NCI-H526 treated with DMSO at 0.1 percent for 48 hours (cell line): ENCODE measurements around the gene GCK.

Experiments used
- DNase-seq: peaks from one replicate; lab custom pipeline; 2025; lab: John Stamatoyannopoulos, UW

The GCK gene

DNA sequence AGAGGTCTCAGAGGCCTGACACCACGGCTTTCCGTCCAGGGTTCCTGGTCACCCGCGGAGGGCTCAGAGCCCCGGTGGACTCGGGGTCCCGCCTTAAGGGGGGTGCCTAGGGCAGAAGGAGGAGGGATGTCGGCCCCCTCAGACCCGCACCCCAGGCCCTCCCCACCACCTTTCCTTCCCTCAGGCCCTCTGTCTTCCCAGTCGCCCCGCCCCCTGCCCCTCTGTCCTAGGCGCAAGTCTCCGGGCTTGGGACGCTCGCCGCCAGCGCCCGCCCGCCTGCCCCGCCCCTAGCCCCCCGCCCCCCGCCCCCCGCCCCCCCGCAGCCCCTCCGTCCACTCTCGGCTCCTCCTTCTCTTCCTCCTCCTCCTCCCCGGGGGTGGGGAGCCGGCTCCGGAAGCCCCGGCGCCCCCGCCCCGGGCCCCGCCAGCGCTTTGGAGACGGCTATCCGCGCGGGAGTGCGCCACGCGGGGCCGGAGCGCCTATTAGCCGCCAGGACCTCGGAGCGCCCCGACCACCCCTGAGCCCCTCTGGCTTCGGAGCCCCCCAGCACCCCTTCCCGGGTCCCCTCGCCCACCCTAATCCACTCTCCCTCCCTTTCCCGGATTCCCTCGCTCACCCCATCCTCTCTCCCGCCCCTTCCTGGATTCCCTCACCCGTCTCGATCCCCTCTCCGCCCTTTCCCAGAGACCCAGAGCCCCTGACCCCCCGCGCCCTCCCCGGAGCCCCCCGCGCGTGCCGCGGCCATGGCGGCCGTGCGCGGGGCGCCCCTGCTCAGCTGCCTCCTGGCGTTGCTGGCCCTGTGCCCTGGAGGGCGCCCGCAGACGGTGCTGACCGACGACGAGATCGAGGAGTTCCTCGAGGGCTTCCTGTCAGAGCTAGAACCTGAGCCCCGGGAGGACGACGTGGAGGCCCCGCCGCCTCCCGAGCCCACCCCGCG lies 85.0 kb downstream of the GCK start, which contains the start of gene AEBP1:
AEBP1 (plus strand) TSS at position 423 of the 937 bp plus-strand sequence; CDS start at position 744, 321 bp downstream.
- DNase-seq: no peak

DNA sequence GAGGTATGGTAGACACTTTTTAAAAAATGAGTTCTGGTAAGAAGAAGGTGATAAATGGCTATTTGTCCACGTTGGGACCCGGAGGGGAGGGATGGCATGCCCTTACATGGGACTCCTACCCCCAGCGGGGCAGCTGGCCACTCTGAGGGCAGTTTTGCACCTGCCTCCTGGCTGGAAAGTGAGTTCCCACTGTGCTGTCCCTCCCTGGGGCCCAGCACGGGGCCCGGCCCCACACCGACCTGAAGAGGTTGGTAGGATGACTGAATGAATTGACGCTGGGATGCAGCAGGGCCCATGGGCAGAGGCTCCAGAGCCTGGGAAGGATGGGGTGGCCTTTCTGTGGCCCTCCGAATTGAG lies 85.7 kb downstream of the GCK start:
- no peak for DNase-seq

- no peak for DNase-seq
Observed at GRCh38 chr7:44102846-44103565, 86.2 kb downstream of the GCK start.

DNA sequence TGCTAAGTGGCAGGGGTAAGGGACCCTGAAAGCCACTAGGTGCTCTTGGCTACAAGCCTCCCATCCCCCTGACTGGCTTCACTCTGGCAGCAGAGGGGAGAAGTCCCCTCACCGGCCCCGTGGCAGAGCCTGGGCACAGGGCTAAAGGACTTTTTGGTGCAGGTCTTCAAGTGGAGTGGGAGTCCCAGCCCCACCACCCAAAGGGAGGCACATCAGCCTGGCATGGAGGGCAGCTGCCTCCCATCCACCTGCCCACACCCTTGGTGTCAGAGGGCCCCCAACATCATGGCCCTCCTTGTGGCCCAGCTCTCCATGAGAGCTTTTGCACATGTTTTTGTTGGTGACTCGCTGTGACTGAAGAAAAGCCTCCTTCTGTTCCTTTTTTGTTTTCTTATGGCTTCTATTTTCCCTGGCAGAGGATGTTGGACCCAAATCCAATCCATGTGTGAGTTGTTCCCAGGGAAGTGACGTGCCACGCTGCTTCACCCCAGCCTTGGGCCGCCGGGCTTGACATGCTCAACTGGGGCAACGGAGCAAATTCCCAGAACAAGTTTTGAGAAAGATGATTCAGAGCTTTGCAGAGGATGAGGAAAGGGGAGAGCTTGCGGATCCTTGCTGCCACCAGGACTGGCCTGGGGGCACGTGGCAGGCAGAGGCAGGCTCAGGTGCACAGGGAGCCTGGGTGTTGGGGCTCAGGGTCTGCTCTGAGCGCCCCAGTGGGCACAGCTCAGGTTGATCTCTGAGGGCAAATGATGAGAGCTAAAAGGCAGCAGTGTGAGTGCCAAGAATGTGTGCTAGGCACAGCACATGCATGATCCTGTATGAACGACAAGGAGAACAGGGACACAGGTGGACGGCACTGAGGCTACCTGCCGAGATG lies 87.0 kb downstream of the GCK start:
- DNase-seq: no peak

DNA sequence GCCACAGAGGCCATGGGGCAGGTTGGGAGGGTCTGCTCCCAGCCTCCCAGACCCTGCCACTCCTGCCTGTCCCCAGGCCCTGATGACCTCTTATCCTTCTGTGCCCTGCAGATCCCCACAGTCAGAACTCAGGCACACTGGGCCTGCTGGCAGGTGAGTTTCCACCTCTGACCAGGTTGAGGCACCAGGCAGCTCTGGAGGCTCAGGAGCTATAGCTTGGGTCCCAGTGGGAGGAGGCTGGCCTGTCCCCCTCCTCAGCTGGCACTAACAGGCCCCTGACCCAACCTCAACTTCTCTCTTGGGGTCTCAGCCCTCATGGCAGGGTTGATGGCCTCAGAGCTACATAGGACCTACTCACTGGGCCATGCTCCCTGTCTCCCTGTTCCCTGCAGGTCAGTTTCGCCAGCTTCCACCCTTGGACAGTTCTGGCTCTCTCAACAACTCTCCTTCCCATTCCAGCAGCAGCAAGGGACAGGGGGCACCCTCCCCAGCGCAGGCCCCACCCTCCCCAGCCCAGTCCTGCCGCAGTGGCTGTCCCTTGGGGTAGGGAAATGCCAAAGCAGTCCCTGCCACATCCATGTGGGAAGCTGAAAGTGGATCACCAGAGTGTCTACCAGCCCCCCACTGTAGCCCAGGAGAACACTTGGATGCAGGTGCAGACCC lies 87.8 kb downstream of the GCK start:
- no peak for DNase-seq

DNA sequence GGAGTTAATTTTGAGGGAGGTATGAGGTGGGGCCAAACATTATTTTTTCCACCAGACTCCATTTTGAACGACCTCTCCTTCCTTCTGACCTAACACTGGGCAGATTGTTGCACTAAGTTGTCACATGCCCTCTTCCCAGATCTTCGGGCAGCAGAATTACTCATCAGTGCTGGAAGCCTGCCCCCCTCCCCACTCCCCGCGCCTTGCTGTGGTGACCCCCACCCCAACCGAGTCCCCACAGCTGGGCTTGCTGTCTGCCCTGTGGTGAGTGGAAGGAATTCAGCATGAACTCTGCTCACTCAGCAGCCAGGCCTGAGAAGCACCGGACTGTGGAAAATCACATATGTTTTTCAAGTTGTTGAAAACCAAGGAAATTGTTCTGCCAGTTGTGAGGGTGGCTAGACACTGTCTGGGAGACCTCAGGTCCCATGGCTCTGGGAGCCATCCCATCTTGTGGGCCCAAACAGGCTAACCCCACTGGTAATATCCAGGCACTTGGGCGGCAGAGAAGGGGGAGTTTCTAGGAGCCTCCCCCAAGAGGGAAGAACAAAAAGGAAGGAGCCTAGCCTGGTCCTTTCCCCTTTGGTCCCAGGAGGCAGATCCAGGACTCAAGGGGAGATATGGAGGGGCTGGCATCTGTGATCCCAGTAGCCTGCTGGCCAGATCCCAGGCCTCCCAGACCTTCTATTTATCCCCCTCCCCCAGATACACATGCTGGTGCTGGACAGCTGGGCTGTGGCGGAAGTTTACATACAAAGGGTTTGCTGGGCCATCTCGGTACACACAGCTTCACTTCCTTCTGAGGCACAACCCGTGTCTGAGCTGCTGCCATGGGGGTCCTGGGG lies 88.6 kb downstream of the GCK start:
- DNase-seq: no peak

DNA sequence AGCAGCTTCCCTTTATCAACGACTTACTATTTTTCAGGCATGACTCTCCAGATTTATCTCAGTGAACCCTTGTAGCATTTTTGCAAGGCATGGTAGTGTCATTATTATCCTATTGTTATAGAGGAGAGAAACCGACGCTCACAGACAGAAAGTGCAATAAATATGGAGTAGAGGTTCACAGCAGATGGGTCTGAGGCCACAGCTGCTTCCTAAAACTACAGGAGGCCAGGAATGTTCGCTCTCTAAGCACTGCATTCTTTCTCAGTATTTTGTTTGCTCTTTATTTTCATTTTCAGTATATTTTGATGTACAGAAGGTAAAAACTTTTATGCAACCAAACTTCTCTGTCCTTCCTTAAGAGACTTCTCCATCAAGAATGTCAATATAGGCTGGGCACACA lies 89.6 kb downstream of the GCK start:
- DNase-seq: no peak

- DNase-seq: no peak
Observed at GRCh38 chr7:44098092-44099068, 90.9 kb downstream of the GCK start.

GRCh38 chr7:44097064-44097932 lies 91.9 kb downstream of the GCK start:
- DNase-seq: no peak

DNA sequence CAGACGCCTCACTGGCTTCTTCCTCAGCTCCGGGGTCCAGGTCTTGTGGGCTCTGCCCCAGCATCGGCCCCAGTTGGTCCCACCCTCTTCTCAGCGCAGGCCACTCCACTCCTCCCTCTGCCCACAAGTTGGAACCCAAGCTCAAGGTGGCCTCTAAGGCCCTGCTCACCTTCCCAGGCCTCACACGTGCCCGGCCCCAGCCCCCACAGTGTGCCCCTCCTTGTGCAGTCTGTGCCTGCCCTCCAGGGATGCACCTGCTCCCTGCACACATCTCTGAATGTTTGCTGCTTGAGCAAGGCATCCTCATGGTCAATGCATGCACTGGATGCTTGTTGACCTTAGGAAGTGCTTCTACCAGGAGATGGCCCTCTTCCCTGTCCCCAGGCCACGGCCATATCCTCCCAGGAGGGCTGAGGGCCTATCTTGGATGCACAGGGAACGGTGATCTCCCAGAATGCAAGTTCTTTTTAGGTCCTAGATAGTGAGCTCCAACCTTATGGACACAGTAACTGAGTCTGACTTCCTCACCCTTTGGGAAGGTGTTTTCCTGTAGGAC lies 92.8 kb downstream of the GCK start:
- DNase-seq: no peak

GRCh38 chr7:44095781-44096180 lies 93.5 kb downstream of the GCK start:
- DNase-seq: no peak

- no peak for DNase-seq
Observed at GRCh38 chr7:44094883-44095592, 94.2 kb downstream of the GCK start.

DNA sequence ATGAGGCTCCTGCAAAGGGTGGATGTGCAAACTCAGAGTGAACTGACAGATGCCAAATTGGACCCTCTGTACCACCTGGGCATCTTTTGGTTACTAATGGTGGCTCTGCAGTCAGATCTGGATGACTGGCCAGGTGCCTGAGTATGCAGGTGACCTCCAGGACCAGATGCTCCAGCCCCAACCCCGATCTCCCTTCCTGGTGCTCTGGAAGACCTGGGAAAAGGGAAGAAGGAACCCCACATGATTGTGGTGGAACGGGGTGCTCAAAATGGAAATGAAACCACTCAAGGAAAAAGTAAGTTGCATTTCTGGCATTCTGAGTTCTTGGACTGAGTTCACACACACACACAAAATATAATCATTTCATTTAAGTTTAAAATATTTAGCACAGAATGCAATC lies 94.9 kb downstream of the GCK start:
- no peak for DNase-seq
